Erythroblast (primary cell): Measurements from ENCODE around the gene RNLS.

Source experiments
- GATA1 ChIP-seq: IDR thresholded peaks from 2 replicates; pipeline ENCODE4 v1.6.1; 2011; ENCODE audit warnings: low read depth, mild to moderate bottlenecking, control low read depth, low read length, moderate library complexity
- POLR2A ChIP-seq: IDR thresholded peaks from 2 replicates; pipeline ENCODE4 v1.6.1; 2011; ENCODE audit warnings: mild to moderate bottlenecking, low read length

DNA sequence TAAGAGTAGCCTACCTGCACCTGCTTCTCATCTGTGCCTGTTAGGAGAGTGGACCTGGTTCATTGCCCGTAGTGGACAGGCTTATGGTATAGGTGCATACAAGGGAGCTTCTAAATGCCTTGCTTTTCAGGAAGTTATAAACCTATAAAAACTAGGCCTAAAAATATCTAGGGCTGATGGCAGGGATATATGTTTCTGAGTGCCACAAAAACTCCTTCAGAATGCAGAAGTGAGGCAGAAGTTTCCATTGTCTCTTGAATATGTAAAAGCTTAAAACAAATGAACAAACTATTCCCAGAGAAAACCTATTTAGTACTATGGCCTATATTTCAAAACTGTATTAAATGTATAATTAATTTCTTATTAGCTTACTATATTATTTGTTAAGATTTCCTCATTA lies 91.8 kb downstream of the RNLS start:
- TF ChIP-seq POLR2A (no peak), GATA1 (no peak)
